HT1080 (cell line): ENCODE measurements around the gene NFKBIL1. TPM values are rescaled to one million over a fixed set of nuclear protein-coding genes. Genes with fewer than 3 reads are reported as not detected.
"Not testable (repeated sequence)": the region's sequence is repeated elsewhere in the genome, so short reads cannot be mapped to it uniquely, and the experiment has no call there.

ENCODE experiments used
- DNase-seq: peaks from one replicate; pipeline ENCODE4 v3.0.0-alpha.2; 2015; ENCODE audit warnings: low read depth
- polyA plus RNA-seq, 2 experiments: library from polyadenylated mRNA; depleted of rRNA; stranded (reverse); fragments of >200 nt; gene quantifications; 2 replicates each; pipeline ENCODE4 v1.2.3, GENCODE V29; 2015
- total RNA-seq: library from RNA; depleted of rRNA; stranded (reverse); fragments of >200 nt; shearing (Covaris generic); gene quantifications from 2 replicates; pipeline ENCODE4 v1.2.3, GENCODE V29; 2014; rRNA removed

NFKBIL1 gene
- total RNA-seq = 21.2 and 21.9 TPM in 2 replicates
- 23.7 and 24.9 TPM in 2 replicates for polyA plus RNA-seq (2015; cell fraction: cytosol; rRNA removed)
- polyA plus RNA-seq (2015; cell fraction: nucleus; rRNA removed) = 24.5 and 34.7 TPM in 2 replicates

DNA sequence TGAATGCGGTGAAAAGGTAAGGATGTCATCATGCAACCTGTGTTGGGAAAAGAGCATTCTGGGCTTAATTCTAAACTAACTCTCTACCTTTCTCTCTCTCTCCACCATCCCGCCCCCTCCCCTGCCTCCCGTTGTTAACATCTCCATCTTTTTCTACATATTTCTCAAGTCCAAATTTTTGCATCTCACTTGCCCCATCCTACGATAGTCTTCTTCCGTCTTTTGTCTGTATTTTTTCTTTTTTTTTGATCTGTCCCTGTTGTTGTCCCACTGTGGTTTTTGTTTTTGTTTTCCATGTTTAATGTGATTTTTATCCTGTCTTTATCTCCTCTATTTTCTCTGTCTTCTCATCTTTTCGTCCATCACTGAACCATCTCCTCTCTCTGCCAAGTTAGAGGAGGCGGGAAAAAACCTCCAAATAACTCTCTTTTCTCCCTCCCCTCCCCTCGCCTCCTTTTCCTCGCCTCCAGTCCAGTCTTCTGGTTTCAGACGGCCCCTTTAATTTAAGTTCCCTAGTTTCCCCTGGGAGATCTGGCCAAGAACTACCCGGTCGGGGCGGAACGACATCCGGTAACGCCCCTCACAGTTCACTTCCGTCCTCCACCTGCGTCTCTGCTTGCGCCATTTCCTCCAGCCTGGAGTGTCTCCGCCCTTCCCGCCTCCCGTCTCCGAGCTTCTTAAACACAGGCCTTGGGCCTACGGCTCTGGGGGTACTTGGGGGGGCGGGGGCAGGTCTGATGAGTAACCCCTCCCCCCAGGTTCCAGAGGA lies at the start of gene NFKBIL1:
Gene NFKBIL1, plus strand, starts transcription at position 651 of the 769 bp plus-strand sequence. Its CDS starts 87 bp downstream, at position 738.
- peak; percentile 97 for DNase-seq

- no peak for DNase-seq
These were observed 48.7 kb upstream of the NFKBIL1 start for GRCh38 chr6:31498748-31499147.

- DNase-seq = not testable (repeated sequence)
These were observed 47.8 kb upstream of the NFKBIL1 start for GRCh38 chr6:31499648-31500047.

DNA sequence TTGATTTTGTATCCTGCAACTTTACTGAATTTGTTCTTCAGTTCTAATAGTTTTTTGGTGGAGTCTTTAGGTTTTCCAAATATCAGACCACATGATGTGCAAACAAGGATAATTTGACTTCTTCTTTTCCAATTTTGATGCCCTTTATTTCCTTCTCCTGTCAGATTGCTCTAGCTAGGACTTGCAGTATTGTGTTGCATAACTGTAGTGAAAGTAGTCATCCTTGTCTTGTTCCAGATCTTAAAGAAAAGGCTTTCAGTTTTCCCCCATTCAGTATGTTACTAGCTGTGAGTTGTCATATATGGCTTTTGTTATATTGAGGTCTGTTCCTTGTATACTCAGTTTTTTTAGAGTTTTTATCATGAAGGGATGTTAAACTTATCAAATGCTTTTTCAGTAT lies 44.8 kb upstream of the NFKBIL1 start:
- no peak for DNase-seq

GRCh38 chr6:31509036-31509435 lies 38.4 kb upstream of the NFKBIL1 start:
- DNase-seq = not testable (repeated sequence)

DNA sequence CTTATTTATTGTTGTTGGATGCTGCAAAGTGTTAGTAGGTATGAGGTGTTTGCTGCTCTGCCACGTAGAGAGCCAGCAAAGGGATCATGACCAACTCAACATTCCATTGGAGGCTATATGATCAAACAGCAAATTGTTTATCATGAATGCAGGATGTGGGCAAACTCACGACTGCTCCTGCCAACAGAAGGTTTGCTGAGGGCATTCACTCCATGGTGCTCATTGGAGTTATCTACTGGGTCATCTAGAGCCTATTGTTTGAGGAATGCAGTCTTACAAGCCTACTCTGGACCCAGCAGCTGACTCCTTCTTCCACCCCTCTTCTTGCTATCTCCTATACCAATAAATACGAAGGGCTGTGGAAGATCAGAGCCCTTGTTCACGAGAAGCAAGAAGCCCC lies 37.4 kb upstream of the NFKBIL1 start:
- no peak for DNase-seq

DNA sequence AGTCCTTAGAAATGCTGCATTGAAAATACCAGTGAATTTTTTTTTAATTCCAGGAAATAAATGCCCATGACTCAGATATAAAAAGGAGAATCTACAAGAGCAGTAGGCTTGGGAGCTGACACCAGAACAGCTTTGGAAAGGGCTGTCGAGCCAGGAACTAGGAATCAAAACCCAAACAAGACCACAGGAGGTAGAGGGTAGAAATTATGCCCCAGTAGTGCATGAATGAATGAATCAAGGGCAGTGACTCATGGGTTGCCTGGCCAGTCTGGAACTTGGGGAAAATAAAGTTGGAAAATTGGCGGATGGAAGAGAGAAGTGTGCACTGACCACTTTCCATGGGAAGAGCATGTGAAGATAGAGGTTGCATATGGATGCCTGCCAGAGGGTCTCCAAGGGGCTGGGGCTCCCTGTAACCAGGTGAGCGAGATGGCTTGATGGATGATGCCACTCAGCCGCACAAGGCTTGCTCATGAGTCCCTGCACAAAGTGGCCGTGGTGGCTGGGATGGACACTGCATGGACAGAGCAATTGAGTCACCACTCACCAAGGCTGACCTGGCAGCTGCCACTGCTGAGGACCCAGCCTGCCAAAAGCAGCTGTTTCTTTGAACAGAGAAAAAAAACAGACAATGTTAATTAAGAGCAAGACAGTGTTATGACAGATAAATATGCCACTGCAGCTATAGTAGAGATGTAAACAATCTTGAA lies 33.8 kb upstream of the NFKBIL1 start:
- DNase-seq = peak; percentile 53

DNA sequence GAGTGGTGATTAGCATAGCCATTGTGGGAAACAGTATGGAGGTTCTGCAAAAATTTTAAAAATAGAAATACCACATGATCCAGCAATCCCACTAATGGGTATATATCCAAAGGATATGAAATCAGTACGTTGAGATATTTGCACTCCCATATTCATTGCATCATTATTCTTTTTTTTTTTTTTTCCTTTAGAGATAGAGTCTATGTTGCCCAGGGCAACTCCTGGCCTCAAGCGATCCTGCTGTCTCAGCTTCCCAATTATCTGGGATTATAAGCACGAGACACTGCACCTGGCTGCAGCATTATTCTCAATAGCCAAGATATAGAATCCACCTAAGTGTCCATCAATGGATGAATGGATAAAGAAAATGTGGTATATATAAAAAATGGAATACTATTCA lies 25.6 kb upstream of the NFKBIL1 start:
- DNase-seq = no peak

- DNase-seq = no peak
These were observed 21.9 kb upstream of the NFKBIL1 start for GRCh38 chr6:31525553-31525931.

DNA sequence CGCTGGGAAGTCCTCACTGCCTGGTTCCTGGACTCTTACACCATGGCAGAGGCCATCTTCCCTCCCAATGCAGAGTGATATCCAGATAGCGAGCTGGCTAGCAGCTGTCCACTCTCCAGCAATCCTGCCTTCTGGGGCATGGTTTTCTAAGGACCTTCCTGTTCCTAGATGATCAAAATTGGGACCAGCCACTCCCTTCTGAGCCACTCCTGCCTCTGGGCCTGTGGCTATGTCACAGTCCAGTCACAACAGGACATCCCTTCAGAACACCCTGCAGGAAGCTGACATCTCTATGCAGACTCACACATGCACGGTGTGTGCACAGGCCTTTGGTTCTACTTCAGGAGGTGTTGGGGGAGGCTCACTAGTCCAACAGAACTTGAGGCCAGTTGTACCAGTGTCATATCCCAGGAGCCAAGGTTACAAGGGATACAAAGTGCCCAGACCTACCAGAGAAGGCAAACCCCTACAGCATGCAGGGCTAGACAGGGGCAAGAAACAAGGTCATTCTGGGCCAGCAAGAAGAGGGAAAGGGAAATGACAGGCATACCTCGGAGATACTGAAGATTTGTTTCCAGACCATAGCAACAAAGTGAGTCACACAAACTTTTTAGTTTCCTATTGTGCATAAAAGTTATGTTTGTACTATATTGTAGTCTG lies 21.3 kb upstream of the NFKBIL1 start:
- DNase-seq = peak; percentile 47

DNA sequence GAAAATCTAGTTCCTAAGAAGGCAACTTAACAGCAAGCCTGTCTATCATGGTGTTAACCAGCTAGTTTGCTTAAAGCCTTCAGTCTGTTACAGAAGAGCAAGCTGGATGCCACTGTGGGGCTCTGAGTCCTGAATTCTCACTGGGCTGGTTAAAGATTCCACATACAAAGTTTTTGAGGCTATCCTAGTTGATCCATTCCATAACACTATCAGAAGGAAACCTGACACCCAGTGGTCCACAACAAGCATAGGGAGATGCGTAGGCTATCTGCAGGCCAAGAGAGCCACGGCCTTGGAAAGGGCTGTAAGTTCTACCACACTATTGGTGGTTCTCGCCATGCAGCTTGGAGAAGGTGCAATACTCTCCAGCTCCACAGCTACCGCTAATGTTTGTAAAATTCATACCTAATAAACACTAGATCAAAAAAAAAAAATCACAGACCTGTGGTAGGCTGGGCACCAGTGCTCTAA lies 19.1 kb upstream of the NFKBIL1 start:
- no peak for DNase-seq

- DNase-seq = no peak
These were observed 18.5 kb upstream of the NFKBIL1 start, which contains the start of gene MCCD1 for GRCh38 chr6:31528821-31529328. TSS of gene MCCD1 (plus strand) at chr6:31528962. CDS start at chr6:31529015, 53 bp downstream.

GRCh38 chr6:31529329-31530150 lies 17.9 kb upstream of the NFKBIL1 start:
- DNase-seq = no peak

DNA sequence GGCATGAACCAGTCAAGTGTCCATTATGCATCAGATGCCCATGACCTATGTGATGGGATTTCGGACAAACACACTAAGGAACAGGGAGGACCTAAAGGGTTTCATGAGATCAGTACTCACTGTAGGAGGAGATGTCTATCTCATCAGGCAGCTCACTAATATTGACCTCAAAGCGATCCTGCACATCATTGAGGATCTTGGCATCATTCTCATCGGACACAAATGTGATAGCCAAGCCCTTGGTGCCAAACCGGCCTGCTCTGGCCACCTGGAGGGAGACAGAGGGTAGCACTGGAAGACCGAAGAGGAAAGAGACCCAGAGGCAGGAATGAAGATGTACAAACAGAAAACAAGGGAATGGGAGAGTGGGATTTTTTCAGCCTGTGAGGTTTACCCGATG lies 16.7 kb upstream of the NFKBIL1 start:
- DNase-seq = no peak

GRCh38 chr6:31531162-31531561 lies 16.2 kb upstream of the NFKBIL1 start:
- no peak for DNase-seq

DNA sequence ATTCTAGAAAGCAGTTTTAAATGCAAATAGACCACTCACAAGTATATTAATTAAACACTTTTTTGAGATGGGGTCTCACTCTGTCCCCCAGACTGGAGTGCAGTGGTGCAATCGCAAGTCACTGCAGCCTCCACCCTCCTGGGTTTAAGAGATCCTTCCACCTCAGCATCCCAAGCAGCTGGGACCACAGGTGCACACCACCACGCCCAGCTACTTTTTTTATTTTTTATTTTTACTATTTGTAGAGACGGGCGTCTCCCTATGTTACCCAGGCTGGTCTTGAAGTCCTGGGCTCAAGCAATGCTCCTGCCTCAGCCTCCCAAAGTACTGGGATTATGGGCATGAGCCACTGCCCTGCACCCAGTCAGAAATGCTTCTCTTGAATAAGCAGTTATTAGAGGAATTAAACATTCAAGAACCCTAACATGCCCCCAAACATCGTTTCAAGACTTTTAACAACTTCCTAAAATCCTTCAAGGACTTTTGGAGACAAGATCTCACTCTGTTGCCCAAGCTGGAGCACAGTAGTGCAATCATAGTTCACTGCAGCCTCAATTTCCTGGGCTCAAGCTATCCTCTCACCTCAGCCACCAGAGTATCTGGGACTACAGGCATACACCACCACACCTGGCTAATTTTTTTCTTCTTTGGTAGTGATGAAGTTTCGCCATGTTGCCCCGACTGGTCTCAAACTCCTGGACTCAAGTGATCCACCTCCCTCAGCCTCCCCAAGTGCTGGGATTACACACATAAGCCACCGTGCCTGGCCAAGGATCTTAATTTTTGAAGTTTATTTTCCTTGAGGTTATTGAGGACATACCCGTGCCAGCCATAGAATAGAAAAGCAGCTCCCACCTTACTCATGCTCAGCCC lies 15.4 kb upstream of the NFKBIL1 start:
- DNase-seq = no peak

DNA sequence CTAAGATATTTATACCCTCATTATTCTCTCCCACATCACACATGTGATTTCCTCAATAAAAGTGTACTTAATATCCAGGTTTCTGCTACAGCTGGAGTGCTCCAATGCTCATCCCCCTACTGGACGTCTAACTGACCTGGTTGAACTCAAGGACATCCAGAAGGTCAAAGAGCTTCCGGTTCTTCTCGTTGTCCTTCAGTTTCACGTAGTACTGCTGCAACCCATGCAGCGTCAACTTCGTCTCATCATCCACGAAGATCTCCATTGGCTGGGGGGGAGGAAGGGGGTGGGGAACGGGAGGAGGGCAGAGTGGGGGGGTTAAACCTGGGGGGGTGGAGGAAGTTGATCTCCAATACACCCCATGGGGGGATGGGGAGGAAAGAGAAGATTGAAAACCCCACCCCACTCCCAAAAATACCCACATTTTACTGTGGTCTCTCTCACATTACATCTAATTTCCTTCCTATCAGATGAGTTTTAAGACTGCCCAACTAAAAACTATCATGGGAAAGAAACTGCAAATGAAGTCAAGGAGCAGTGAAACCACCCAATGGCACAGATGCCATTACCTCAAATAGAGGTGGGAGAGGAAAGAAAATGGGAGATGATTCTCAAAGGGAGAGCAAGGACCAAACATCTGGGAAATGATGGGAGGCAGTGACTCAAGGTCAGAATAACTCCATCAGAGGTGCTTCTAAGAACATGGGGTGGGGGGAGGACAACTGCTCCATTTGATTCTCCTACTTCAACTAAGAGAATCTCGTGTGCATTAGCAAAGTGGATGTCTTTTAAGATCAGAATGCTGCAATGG lies 14.6 kb upstream of the NFKBIL1 start:
- no peak for DNase-seq

DNA sequence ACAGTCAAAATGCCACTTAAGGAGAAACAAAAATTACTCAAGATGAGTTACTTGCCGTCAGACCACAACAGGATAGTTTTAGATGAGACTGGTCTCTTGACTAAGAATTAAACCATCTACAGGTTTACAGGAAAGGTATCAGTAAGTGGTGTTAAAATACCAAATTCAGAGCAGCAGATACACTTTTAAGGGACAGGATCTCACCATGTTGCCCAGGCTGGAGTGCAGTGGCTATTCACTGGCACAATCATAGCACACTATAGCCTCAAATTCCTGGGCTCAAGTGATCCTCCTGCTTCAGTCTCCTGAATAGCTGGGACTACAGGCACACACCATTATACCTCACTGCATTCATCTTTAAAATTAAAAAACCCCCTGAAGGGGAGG lies 14.0 kb upstream of the NFKBIL1 start:
- DNase-seq = no peak

DNA sequence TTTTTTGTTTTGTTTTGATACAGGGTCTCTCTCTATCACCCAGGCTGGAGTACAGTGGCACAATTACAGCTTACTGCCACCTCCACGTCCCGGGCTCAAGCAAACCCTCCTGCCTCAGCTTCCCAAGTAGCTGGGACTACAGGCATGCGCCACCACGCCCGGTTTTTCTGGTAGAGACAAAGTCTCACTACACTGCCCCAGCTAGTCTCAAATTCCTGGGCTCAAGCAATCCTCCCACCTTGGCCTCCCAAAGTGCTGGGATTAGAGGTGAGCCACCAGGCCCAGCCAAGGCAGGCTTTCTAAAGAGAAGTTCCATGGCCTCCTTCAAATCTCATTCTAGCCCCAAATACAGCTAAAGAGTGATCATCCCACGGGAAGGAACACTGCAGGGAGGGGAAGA lies 13.4 kb upstream of the NFKBIL1 start:
- no peak for DNase-seq
